Glomerular visceral epithelial cell (primary cell): ENCODE measurements around the gene PCDHGA8.
"Not testable (repeated sequence)": the region's sequence is repeated elsewhere in the genome, so short reads cannot be mapped to it uniquely, and the experiment has no call there.

ENCODE experiments used
- DNase-seq: peaks from one replicate; pipeline ENCODE4 v3.0.0-alpha.2; 2016; ENCODE audit errors: extremely low spot score

PCDHGA8 gene

DNA sequence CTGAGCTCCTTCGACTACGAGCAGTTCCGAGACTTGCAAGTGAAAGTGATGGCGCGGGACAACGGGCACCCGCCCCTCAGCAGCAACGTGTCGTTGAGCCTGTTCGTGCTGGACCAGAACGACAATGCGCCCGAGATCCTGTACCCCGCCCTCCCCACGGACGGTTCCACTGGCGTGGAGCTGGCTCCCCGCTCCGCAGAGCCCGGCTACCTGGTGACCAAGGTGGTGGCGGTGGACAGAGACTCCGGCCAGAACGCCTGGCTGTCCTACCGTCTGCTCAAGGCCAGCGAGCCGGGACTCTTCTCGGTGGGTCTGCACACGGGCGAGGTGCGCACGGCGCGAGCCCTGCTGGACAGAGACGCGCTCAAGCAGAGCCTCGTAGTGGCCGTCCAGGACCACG lies 39.9 kb downstream of the PCDHGA8 start:
- DNase-seq, result not testable (repeated sequence)

DNA sequence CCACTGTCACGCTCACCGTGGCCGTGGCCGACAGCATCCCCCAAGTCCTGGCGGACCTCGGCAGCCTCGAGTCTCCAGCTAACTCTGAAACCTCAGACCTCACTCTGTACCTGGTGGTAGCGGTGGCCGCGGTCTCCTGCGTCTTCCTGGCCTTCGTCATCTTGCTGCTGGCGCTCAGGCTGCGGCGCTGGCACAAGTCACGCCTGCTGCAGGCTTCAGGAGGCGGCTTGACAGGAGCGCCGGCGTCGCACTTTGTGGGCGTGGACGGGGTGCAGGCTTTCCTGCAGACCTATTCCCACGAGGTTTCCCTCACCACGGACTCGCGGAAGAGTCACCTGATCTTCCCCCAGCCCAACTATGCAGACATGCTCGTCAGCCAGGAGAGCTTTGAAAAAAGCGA lies 40.3 kb downstream of the PCDHGA8 start:
- DNase-seq, result not testable (repeated sequence)

DNA sequence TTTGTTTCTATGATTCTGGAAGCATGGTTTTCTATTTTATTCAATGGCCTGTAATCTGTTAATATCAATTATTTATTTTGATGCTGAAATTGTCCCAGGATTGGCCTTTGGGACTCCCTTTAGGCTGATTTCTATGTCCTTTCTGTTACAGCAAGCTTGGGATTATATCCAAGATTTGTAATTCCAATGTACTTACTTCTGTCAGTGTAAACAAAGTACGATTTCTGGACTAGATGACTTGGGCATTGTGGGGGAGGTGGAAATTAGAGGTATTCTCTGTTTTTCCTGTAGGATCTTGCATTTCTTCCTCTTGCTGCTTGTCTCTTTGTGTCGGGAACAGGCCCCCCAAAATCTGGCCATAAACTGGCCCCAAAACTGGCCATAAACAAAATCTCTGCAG lies 41.6 kb downstream of the PCDHGA8 start:
- no peak for DNase-seq

DNA sequence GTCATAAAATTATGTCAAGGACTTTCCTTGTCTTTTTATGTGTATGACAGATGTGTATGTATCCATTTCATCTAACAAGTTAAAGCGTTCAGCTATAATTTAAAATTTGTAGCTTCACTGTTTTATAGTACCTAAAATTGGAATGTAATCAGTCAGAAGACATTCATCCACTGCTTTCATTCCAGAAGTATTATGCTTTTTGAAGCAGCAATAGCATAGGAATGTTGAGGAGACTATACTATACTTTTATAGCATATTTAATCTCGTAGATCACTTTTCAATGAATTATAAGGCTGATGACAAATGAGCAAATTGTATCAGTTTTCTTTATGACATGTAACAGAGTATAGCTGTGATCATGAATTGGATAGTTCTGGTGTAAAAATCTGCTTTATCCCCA lies 44.8 kb downstream of the PCDHGA8 start:
- DNase-seq, result no peak

DNA sequence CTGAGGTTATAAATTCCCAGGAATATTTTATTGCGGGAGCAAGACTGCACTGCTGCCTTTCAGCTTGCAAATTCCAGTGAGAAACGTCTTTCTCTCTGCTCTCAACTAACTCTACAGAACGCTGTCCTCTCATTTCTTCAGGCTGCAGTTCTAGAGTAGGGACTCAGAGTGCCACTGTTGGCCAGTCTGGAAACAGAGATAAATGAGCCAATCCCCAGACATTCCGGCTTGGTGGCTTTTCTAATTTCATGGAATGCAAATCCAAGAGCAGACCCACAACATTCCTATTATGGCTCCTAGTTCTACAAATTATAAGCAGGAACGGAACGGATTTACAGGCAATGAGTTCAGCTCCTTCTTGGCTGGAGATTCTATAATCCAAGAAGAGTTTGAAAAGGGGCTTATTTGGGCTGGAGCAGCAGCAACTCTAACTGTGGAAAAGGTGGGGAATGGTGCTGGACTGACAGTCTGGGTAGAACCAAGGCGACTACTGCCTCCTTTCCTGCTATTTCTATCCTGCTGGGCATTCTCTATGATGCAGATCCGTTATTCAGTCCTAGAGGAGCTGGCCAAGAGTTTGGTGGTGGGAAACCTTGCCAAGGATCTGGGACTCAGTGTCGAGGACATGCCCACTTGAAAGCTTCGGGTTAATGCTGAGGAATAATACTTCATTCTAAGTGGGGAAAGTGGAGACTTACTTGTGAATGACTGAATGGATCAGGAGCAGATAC lies 47.1 kb downstream of the PCDHGA8 start:
- DNase-seq, result peak; percentile 51

DNA sequence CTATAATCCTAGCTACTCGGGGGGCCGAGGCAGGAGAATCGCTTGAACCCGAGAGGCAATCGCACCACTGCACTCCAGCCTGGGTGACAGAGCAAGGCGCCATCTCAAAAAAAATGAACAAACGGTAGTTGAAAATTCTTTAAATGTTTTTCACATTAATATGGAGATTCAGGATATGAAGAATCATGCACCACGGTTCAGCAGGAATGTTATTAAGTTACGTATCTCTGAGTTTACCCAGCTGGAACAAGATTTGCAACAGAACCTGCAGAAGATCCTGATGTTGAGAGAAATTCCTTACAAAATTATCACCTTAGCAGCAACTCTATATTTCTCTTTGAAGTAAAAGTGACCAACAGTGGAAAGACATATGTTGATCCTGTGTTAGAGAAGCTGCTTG lies 47.9 kb downstream of the PCDHGA8 start:
- peak; percentile 55 for DNase-seq

DNA sequence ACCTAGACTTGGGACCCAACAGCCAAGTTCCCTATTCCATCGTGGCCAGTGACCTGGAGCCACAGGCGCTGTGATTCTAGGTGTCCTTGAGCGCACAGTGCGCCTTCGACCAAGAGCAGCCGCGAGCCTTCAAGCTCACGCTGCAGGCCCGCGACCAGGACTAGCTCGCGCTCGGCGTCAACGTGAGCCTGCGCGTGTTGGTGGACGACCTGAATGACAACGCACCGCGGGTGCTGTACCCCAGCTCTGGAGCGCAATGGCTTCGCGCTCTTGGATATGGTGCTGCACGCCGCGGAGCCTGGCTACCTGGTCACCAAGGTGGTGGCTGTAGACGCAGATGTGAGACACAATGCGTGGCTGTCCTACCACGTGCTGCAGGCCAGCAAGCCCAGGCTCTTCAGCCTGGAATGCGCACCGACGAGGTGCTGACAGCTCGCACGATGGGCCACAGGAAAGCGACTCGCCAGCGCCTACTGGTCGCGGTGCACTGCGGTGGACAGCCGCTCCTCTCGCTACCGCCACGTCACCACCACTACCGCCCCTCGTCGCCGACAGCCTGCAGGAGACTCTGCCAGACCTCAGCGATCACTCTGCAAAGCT lies 49.2 kb downstream of the PCDHGA8 start:
- DNase-seq, result no peak
